Measurements from ENCODE around the gene KAT6B. TPM values are rescaled to one million over a fixed set of nuclear protein-coding genes. Genes with fewer than 3 reads are reported as not detected.

The KAT6B gene
- total RNA-seq, 4 donors from 2014 or later, result 45.6 to 48.9 (median 47.5) TPM

DNA sequence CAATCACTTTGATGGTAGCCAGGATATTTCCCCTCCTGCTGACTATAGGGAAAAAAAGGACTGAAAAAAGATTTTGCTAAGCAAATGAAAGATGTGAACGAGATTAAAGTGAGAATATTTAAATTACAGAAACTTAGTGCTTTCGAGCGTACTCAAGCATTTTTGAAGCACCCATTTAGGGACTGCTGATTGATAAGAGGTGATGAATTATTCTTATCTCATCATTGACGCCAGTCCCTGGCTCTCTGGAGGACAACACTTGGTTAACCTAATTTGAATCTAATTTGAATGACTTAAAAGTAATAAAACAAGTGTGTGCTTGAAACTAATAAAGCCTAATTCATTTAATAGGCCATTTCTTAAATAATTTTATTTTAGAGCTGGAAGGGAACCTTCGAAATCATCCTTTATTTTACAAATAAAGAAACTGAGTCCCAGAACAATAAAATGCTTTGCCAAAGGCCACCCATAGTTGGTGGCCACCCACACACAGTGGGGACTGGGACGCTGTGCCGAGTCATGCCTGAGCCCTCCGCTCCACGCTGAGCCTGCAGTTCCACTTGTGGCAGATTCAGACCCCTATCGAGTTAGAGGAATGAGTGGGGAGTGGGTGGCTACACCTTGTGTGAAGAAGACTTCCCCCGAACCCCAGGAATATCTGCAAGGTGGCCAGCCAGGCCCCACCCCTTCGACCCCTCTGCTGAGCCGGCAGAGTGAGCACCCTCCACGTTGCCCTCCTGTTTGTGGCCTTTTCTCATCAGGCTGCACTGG, 223.9 kb downstream of the KAT6B start:
- TF ChIP-seq, protein P1, sequence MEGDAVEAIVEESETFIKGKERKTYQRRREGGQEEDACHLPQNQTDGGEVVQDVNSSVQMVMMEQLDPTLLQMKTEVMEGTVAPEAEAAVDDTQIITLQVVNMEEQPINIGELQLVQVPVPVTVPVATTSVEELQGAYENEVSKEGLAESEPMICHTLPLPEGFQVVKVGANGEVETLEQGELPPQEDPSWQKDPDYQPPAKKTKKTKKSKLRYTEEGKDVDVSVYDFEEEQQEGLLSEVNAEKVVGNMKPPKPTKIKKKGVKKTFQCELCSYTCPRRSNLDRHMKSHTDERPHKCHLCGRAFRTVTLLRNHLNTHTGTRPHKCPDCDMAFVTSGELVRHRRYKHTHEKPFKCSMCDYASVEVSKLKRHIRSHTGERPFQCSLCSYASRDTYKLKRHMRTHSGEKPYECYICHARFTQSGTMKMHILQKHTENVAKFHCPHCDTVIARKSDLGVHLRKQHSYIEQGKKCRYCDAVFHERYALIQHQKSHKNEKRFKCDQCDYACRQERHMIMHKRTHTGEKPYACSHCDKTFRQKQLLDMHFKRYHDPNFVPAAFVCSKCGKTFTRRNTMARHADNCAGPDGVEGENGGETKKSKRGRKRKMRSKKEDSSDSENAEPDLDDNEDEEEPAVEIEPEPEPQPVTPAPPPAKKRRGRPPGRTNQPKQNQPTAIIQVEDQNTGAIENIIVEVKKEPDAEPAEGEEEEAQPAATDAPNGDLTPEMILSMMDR (IDR thresholded peaks at IDR 0.05; ENCODE audit: low read depth), result no peak

DNA sequence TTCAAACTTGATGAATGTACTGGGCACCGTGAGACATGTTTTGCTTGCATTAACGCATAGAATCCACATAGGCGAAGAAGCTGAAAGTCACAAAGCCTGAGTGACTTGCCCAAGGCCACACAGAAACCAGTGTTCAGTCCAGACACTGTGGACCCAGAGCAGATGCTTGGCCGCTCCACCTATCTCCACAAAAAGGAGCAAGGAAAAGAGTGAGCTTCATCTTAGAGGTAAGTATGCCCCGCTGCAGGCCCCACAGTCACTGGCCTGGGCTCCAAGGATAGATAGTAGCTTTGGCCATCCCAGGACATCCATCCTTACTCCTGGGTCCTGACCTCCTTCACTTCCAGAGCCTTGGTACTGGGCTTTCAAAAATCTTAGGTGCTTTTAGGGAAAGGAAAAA, 224.9 kb downstream of the KAT6B start:
- TF ChIP-seq, protein P1 (IDR thresholded peaks at IDR 0.05; ENCODE audit: low read depth), result no peak

GRCh38 chr10:75057680-75058079, 231.3 kb downstream of the KAT6B start:
- TF ChIP-seq, protein P1 (IDR thresholded peaks at IDR 0.05; ENCODE audit: low read depth), result no peak

DNA sequence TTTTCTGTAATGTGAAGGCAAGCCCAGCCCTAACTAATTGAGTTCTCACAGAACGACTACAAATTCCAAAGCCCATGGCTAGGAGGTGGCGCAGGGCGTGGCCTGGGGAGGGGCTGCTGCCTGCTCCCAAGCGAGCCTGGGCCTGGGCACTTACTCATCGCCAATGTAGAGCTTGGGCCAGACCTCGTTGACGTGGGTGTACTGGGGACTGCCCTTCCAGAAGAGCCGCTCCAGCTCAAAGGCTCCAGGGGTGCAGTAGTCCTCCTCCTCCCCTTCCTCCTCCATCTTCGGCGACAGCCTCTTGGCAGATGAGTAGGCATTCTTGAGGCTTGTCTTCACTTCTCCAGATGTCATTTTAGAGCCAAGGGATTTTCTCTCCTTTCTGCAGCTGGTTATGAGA, 231.8 kb downstream of the KAT6B start:
- TF ChIP-seq, protein P1 (IDR thresholded peaks at IDR 0.05; ENCODE audit: low read depth), result no peak

- TF ChIP-seq, protein P1 (IDR thresholded peaks at IDR 0.05; ENCODE audit: low read depth), result no peak
Observed at GRCh38 chr10:75061709-75062505, 235.5 kb downstream of the KAT6B start.

DNA sequence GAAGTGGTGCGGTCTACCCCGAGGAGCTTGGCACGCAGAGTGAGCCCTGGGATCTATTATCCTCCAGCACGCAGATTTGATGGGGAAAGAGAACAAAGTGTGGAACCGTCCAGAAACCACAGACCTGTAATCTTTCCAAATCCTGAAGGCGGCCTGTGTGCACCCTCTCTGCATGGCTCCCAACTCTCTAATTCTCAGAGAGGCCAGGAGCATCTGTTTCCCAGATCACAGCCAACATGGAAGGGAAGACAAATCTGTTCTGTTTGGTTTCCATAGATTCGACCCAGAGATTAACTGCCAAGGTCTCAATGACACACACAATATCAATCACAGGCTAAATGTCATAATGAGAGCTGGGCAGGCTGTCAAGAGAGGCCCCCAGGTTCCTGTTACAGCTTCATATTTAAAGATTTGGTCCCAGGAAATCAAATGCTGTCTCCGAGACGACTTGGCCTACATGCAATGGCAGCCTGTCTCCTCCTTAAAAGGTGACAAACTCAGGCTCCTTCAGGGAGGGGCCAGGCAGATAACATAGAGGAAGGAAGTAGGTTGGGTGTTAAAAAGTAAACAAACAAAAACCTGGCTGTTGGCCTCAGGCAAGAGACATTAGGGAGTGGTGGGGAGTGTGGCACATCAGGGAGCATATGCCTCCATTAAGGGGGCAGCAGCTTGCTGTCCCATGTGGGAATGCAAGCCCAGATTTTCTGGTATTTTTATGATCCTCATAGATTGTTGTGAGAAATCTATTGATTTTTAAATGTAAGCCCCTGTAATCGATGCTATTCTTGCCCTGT, 236.3 kb downstream of the KAT6B start:
- TF ChIP-seq, protein P1 (IDR thresholded peaks at IDR 0.05; ENCODE audit: low read depth), result no peak

All from subcutaneous adipose tissue (tissue), 4 donors.